GM12874 (cell line): Measurements from ENCODE around the gene NSUN6.

Source experiments
- CTCF ChIP-seq: IDR thresholded peaks from 2 replicates; pipeline ENCODE4 v1.5.1; 2011; ENCODE audit warnings: low read depth, mild to moderate bottlenecking, control low read depth, low read length, moderate library complexity; ENCODE audit not compliant: insufficient read depth

NSUN6 gene

GRCh38 chr10:18551473-18551872, 99.9 kb downstream of the NSUN6 start:
- TF ChIP-seq CTCF = no peak

GRCh38 chr10:18549105-18549504, 102.3 kb downstream of the NSUN6 start:
- no peak for TF ChIP-seq CTCF

- TF ChIP-seq CTCF = no peak
Observed at GRCh38 chr10:18545621-18546305, 105.6 kb downstream of the NSUN6 start.

GRCh38 chr10:18542832-18543231, 108.6 kb downstream of the NSUN6 start:
- TF ChIP-seq CTCF = no peak

GRCh38 chr10:18540195-18540594, 111.2 kb downstream of the NSUN6 start:
- TF ChIP-seq CTCF = no peak

- no peak for TF ChIP-seq CTCF
Observed at GRCh38 chr10:18539335-18539734, 112.1 kb downstream of the NSUN6 start.

- no peak for TF ChIP-seq CTCF
Observed at GRCh38 chr10:18533896-18534295, 117.5 kb downstream of the NSUN6 start.
